ENCODE measurements around the gene RPS6KA2. TPM values are rescaled to one million over a fixed set of nuclear protein-coding genes. Genes with fewer than 3 reads are reported as not detected.
"Not testable (repeated sequence)": the region's sequence is repeated elsewhere in the genome, so short reads cannot be mapped to it uniquely, and the experiment has no call there.

Gene RPS6KA2
- total RNA-seq, 1 donor from 2014 or later = 122 TPM

DNA sequence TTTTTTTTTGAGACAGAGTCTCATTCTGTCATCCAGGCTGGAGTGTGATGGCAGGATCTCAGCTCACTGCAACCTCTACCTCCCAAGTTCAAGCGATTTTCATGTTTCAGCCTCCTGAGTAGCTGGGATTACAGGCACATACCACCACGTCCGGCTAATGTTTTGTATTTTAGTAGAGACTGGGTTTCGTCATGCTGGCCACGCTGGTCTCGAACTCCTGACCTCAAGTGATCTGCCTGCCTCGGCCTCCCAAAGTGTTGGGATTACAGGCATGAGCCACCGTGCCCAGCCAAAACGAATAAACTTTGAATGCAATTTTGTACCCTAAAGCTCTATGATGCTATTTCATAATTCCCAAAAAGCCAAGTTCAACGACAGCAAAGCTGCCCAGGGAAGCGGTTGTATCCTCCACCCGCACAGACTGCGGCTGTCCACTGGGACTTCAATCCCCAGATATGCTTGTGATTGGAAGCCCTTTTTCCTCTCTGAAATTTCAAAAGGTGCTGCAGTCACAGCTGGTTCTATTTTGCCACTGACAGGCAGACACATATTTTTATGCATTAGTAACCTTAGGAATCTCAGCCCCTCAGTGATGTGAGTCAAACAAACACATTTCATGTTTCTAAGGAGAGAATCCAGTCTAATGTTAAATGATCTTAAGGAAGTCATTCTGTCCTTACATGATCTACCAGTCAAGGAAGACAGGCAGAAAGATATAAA is 31.8 kb downstream of the RPS6KA2 start:
- DNase-seq (ENCODE audit: low read depth in 2 of 2) = no peak

DNA sequence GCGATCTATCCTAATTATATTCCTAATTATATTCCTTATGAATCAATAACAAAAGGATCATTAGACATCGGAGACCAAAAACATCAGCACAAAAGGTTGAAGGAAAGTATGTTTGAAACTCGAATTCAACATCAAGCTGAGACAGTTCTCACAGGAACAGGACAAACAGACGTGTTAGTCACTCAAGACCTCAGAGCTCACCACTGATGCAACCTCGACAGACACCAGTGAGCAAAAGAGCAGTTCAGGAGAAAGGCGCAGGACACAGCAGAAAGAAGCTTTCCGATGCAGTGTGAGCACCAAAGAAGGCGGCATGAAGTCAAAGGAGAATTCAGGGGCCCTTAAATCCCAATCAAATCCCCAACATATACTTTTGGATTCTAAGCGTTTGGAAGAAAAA is 34.2 kb downstream of the RPS6KA2 start:
- DNase-seq (ENCODE audit: low read depth in 2 of 2) = no peak

DNA sequence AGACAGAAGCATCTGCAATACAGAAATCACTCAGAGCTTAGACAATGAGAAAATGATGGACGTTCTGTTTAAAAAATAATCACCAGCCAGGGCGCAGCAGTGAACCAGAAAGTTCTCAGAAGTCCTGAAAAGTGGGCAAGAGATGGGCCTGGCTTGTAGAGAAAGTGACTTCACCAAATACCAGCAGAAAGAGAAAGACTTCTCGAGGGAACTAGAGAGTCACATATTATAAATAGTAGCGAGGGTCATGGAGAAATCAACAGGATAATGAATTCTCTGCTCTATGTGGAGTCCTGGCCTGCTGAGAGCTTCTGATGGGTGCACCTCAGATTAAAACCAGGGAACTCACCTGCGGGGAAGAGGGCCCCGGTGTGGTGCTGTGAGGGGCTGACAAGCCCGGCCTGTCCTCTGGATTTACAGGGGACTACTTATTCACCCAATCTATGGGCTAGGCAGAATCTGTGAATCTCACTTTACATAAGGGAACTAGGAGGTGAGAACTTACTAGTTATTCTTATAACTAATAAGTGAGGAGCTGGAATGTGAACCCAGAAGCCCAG is 35.0 kb downstream of the RPS6KA2 start:
- DNase-seq (ENCODE audit: low read depth in 2 of 2) = no peak

DNA sequence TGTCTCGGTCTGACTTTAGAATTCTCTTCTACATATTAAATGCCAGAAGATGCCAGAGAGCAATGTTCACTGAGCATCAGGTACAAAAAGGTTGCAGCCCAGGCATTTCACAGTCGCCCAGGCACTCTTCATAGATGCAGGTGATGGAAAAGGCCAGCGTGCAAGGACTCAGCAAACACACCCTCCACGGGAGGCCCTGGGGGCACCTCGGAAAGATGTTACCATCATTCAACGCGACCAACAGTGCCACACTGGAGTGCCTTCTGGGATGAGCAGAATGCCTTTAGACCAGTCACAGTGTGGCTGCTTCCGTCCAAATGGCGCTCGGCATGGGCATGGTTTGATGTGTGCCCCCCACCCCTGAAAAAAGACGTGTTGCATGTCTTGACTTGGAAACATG is 36.0 kb downstream of the RPS6KA2 start:
- DNase-seq (ENCODE audit: low read depth in 2 of 2) = no peak

DNA sequence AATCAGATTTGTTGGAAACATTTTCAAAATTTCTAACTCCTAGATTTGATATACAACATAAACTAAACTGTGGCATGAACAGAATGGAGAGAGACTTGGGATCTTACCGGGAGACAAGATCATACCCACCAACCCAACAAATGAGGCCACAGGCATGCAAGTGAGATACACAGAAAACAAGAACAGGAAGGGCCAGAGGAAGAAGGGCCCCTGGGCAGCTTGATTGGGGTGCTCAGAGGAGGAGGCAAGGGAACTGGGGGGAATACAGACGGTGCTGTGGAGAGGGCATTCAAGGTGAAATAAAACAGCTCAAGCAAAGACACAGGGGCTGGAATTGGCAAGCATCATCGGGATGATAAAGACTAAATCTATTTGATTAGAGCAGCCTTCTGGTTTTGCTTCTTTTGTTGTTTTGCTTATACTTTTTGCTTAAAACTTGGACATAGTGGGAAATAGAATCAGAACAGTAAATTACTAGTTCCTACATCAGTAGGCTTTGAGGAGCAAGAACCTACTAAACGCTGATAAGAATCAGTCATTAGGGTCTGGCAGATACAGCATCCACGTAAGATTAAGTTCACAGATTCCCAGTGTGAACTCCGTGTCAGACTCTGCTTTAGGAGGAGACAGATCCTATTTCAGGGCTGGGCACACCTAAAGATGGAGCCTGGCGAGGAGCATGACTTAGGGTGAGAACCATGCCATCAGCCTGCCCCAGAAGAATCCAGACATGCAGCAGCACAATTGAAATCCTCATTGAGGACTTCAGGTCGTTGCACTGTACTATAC is 37.1 kb downstream of the RPS6KA2 start:
- DNase-seq (ENCODE audit: low read depth in 2 of 2) = no peak

DNA sequence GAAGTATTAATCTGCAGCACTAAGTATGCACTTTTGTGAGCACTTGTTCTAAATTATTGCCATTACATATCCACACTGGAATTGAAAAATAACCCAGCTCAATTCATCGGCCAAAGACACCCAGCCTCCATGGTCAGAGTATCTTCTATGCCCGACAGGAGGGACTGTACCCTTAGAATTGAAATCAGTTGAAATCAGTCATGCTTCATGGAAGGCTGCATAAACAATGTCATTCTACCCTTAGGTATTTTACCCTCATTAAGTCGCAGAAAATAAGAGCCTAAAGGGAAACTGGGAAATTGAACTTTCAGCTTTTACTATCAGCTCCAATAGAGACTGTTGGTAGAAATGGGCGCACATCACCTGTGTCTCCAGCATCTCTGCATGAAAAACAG is 37.7 kb downstream of the RPS6KA2 start:
- DNase-seq (ENCODE audit: low read depth in 2 of 2) = no peak

DNA sequence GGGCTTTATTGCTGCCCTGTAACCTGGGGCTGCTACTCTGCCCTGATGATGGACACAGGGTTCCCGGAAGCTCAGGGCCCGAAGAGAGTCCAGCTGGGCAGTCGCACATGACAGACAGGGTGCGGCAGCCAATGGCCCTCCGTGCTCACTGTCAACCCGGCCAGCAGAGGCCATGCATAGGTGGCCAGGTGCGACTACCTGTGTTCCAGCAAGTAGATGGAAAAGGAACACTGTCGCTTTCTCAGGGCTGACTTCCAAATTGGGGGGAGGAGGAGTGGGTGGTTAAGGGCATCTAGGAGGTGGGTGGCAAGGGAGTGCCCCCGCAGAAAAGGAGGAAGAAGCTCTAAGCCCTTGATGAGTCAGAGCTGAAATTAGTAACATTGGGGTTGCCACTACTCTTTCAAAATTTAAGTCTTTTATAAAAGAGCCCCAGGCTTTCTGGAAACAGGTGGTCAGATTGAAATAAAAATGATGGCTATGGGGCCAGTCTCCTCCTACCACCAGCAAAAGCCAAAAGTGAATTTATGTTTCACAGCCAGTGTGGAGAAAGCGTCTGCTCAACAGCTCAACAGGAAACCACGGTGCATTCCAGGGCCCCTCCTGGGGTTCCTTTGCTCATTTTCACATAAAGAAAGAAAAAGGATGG is 38.2 kb downstream of the RPS6KA2 start:
- peak in 1 of 2 donors; percentile 70 for DNase-seq (ENCODE audit: low read depth in 2 of 2)

DNA sequence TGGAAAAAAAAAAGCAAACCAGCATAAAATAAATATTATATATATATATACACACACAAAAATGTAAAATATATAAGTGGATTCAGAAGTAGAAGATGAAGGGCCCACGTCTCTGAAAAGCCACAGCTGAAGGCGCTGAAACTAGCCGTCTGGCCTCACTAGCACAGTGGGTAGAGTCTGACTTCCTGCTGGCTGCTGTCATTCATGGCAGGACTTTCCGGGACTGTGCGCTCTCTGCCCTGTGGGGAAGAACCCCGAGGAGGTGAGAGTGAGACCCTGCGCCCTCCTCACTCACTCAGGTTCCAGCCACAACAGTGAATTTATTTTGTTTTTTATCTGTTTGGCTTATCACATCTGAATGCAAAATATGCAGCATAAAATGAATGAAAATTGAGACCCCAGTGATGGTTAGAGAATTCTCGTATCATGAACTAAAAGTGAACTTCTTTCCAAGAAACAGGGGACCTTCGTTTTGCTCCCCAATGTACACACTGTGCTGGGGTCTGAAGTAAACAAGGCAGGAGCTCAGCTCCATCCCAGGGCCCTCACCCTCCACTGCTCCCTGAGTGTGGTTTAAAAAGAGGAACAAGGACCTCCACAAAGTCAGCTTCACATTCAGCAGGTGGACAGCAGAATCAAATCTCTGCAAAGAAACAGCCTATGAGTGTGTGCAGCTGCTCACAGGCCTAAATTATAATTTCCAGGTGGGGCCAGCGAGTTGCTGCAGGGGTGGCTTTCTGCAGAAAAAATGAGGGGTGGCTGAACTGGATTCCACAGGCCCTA is 39.2 kb downstream of the RPS6KA2 start:
- peak in 1 of 2 donors; percentile 47 for DNase-seq (ENCODE audit: low read depth in 2 of 2)

DNA sequence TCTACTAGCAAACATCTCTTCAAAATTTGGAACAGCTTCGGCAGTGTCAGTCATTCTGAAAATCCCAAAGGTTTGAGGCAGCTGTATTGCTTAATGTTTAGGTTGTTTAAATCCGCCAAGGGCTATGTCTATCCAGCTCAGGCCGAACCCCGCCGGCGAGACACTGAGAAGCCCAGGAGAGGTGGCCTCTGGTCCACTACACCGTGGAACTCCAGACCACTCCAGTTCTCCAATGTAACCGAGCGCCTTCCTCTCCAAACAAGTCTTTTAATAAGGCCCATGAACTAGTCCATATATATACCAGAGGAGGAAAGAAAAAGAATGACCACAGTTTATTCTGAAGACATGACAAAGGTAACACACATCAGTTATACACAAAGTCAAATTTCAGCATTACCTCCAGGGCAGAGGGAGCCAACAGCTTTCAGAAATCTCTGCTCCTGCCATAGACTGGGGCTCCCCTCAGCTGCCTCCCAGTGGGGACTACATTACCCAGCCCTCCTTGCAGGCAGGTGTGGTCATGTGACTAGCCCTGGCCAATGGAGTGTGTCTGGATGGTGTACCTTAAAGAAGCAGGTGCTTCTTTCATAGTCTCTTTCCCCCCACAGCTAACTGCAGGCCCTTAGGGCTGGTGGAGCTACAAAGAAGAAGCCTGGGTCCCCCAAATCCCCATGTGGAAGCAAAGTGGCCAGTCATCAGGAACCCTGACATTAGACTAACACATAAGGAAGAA is 40.5 kb downstream of the RPS6KA2 start, which contains the start of gene RAMACL:
Gene RAMACL (minus strand): TSS at position 255 of the 733 bp plus-strand sequence. CDS start 201 bp downstream, at position 54.
- DNase-seq (ENCODE audit: low read depth in 2 of 2) = no peak

DNA sequence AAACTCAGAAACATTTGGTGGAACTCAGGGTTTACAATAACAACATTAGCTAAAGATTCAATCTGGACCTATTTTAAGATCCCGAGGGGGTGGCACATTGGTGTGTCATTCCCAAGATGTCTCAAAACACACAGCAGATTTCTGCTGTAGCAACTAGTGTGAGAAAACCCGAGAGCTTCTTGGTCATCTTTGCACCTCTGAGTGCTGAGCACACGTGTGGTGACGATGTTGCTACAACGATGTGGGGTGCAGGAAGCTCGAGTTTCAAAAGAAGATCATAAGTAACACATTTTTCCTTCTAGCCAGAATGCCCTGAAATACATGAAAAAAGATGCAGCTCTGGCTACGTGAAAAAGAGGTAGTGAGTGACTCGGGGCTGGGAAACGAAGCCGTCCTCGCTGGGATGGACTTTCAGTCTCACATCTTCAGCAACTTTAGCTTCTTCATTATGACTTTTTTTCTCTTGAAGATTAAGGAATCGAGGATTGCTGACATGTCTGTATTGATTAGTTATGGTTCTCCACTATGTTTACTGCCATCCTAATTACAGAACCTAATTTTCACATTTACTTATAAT is 42.1 kb downstream of the RPS6KA2 start:
- no peak for DNase-seq (ENCODE audit: low read depth in 2 of 2)

DNA sequence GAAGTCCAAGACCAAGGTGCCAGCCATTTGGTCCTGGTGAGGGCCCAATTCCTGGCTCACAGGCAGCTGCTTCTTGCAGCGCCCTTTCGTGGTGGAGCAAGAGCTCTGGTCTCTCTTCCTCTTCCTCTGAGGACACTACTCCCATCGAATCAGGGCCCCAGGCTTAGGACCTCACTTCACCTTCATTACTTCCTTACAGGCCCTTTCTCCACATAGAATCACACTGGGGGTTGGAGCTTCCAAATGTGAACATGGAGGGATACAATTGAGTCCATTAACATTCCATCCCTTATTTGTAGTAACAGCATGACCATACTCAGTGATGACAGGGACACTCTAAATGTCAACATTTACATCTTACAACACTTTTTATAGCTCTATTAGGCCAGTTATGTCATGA is 42.9 kb downstream of the RPS6KA2 start:
- no peak for DNase-seq (ENCODE audit: low read depth in 2 of 2)

DNA sequence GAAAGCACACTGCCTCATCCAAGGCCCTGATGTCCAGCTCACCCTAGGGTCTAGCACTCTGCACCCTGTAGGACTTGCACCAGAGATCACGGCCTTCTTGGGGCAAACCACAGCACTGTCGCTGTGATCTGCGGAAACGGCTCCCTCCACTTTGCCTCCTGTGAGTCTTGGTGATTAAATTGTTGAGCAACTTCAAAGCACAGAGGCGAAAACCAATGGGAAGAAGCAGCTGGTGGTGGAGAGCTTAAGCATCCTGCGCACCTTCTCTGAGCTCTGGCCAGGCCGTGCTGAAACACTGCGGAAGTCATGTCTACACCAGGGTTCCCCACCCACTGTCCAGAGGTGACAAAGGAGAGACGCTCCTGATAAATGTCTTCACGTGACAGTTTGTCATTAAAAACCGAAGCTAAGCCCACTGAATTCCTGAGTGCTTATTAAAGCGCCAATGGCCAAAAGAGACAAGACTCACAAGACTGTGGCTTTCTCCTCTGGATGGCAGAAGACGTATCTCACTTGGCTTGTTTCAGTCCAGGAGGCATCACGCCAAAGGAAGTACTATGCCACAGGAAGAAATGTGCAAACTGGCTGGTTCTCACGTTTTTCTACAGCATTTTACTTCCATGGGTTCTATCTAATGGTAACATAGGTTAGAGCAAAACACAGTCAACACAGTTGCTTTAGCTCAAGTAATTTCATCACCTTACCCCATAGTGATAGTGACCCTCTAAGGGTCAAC is 43.7 kb downstream of the RPS6KA2 start:
- no peak for DNase-seq (ENCODE audit: low read depth in 2 of 2)

DNA sequence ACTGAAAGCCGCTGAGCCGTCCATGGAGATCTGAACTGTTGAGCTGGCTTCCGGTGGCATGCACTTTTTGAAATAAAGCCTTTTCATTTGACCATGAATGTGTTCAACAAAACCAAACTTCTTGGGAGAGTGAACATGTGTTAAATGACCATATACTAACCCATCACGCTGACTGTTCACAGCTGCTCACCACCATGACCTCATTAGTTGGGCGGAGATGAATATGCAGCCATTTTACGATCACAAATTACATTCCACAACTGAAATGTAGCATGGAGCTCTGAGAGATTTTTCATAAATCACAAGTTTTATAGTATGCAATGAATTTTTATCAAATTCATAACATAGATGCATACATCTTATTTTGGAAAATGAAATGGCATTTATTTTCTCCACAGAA is 44.8 kb downstream of the RPS6KA2 start:
- no peak for DNase-seq (ENCODE audit: low read depth in 2 of 2)

DNA sequence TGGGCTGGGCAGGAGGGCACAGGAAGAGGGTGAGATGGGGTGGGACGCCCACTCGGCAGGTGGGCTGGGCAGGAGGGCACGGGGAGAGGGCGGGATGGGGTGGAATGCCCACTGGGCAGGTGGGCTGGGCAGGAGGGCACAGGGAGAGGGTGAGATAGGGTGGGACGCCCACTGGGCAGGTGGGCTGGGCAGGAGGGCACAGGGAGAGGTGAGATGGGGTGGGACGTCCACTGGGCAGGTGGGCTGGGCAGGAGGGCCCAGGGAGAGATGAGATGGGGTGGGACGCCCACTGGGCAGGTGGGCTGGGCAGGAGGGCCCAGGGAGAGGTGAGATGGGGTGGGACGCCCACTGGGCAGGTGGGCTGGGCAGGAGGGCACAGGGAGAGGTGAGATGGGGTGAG is 45.2 kb downstream of the RPS6KA2 start:
- DNase-seq (ENCODE audit: low read depth in 2 of 2) = not testable (repeated sequence)

DNA sequence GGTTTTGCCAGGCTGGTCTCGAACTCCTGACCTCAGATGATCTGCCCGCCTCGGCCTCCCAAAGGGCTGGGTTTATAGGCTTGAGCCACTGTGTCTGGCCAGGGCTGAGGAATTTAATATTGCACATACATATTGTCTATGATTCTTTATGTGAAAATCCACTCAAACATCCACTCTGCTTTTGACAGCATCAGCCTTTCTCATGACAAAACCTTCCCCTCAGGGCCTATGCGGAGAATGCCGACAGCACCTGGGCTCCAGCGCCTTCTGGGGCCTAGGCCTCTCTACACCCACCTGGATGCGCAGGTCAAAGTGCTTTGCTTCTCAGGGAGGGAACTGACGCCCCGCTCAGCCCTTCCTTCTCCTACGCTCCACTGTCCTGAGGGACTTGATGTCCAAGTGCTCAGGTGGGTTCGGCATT is 46.0 kb downstream of the RPS6KA2 start:
- DNase-seq (ENCODE audit: low read depth in 2 of 2) = no peak

DNA sequence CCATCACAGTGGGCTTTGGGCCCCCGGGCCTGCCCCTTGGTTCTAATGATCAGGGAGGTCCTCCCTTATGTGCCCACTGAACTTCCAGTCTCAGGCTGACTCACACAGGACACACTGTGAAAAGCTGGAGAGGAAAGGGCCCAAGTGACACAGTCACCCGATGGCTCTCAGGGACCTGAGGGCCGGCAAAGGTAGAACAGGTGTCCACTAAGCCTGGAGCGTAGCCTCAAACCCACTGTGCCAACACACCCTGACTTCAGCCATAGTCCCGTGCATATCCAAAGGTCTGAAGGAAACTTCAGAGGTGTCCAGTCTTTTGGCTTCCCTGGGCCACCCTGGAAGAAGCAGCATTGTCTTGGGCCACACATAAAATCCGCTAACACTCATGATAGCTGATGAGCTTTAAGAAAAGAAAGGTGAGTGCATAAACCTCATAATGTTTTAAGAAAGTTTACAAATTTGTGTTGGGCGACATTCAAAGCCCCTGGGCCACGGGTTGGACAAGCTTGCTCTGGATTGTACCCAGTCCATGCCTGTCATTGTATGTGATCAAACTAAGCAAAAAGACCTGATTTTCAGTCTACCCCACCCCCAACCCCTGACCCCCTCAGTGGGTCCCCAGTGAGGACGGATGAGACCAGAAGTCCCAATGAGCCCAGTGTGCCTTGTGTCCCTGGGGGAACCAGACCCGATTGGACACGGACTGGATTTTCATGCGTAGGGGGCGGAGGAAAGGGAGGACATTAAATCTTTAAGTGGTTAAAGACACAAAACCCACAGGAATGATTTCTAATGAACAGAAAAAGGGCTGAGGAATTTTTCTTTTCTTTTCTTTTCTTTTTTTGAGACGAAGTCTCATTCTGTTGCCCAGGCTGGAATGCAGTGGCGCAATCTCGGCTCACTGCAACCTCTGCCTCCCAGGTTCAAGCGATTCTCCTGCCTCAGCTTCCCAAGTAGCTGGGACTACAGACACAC is 46.7 kb downstream of the RPS6KA2 start:
- DNase-seq (ENCODE audit: low read depth in 2 of 2) = no peak

DNA sequence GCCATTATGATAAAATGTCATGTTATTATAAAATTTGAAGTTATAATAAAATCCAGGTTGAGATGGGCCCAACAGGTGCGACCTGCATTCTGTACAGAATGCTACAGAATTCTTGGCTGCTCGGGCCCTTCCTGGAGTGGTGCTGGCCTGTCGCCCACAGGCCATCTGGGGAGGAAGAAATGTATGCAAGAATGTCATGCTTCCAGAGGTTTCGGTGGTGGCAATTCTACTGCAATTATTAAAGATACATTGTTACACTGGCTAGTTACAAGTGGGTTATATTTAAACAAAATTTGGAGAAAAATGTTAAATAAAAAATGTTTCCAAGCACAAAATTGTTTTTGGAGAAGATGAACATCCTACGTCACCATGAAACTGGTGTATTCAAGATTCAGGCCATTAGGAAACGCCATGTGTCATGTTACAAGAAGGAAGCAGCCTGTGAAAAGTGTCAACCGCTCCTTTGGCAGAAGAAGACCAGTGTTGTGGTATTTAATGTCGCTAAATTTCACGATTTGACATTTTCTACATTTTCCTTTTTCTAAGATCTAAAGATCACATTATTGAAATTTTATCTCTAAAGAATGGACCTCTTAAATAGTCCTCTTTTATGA is 47.7 kb downstream of the RPS6KA2 start:
- DNase-seq (ENCODE audit: low read depth in 2 of 2) = no peak
